Lower lobe of right lung (tissue), 2 donors: ENCODE results near the gene COL23A1. TPM values are rescaled to one million over a fixed set of nuclear protein-coding genes. Genes with fewer than 3 reads are reported as not detected.
A peak's percentile ranks its signal among the peaks of the same experiment; 100 is the strongest.
"Not testable (repeated sequence)": the region's sequence is repeated elsewhere in the genome, so short reads cannot be mapped to it uniquely, and the experiment has no call there.

ENCODE experiments used
- ATAC-seq, 2 donors: fragments of 200-7000 bp; cut with Tn5 transposase; one replicate each; pipeline ENCODE4 v1.9.1; 2020 to 2022; ENCODE audit warnings: mild to moderate bottlenecking in 2 of 2, moderate library complexity in 2 of 2
- DNase-seq: peaks from one replicate; pipeline ENCODE4 v3.0.0-alpha.2; 2020
- H3K27ac ChIP-seq: fragments of 200-600 bp; one replicate; pipeline ENCODE4 v1.8.0; 2022
- H3K27me3 ChIP-seq: fragments of 200-600 bp; one replicate; pipeline ENCODE4 v1.8.0; 2022; ENCODE audit warnings: low read depth
- H3K36me3 ChIP-seq: fragments of 200-600 bp; one replicate; pipeline ENCODE4 v1.8.0; 2022; ENCODE audit warnings: mild to moderate bottlenecking
- H3K4me1 ChIP-seq: fragments of 200-600 bp; one replicate; pipeline ENCODE4 v1.8.0; 2022
- H3K4me3 ChIP-seq: fragments of 200-600 bp; one replicate; pipeline ENCODE4 v1.8.0; 2022; ENCODE audit warnings: mild to moderate bottlenecking
- H3K9me3 ChIP-seq: fragments of 200-600 bp; one replicate; pipeline ENCODE4 v1.8.0; 2022
- CTCF ChIP-seq: fragments of 200-600 bp; IDR thresholded peaks from one replicate; pipeline ENCODE4 v1.8.0; 2022; ENCODE audit warnings: antibody characterized with exemption, mild to moderate bottlenecking
- intact Hi-C: fragments of 100-400 bp; cut with DNase I; formaldehyde crosslinking; loops from one replicate; pipeline ENCODE4 v1.11.0; 2022
- total RNA-seq: library from RNA; stranded (reverse); fragmentation: NEBNext Ultra II Directional; extraction: Animal tissue kit (Norgen Biotek cat#: 25700); gene quantifications from one replicate; pipeline ENCODE4 v1.2.1, GENCODE V29; 2021
- donor health status: DM: no; HTN: yes; CAD: no; lungs with severe emphysema.

Gene COL23A1
- total RNA-seq, 1 donor from 2014 or later: 1.2 TPM

GRCh38 chr5:178586396-178586795, 3.8 kb downstream of the COL23A1 start:
- no peak for TF ChIP-seq CTCF
- intact Hi-C loops: no loop called here
- peaks cover 24% of the 10 kb centered on the region for H3K27me3 ChIP-seq

GRCh38 chr5:178585421-178585820, 4.8 kb downstream of the COL23A1 start:
- H3K27ac ChIP-seq, H3K9me3 ChIP-seq, H3K4me3 ChIP-seq, H3K4me1 ChIP-seq, H3K36me3 ChIP-seq, intact Hi-C loops: not testable (repeated sequence)
- peaks cover 19% of the 10 kb centered on the region for H3K27me3 ChIP-seq
- peak; percentile 59 to 94 for ATAC-seq
- DNase-seq: peak; percentile 67

More at GRCh38 chr5:178586396-178586795, 3.8 kb downstream of the COL23A1 start:
- H3K4me1 ChIP-seq: peaks cover 14% of the 10 kb centered on the region
- H3K27ac ChIP-seq: no peak overlapping the region
- no peak for ATAC-seq
- no peaks in the 10 kb centered on the region for H3K36me3 ChIP-seq
- no peak for DNase-seq
- H3K4me3 ChIP-seq: no peak overlapping the region
- no peaks in the 10 kb centered on the region for H3K9me3 ChIP-seq

GRCh38 chr5:178583279-178583678, 6.9 kb downstream of the COL23A1 start:
- Histone ChIP-seq H3K27ac (no peak overlapping the region), H3K27me3 (peaks cover 12% of the 10 kb centered on the region), H3K9me3 (no peaks in the 10 kb centered on the region), H3K4me3 (no peak overlapping the region), H3K36me3 (no peaks in the 10 kb centered on the region), H3K4me1 (no peaks in the 10 kb centered on the region)
- DNase-seq: no peak
- intact Hi-C loops: no loop called here
- no peak for TF ChIP-seq CTCF
- no peak for ATAC-seq

- Histone ChIP-seq H3K27me3 (peaks cover 22% of the 10 kb centered on the region), H3K9me3 (no peaks in the 10 kb centered on the region), H3K27ac (no peak overlapping the region), H3K4me3 (no peak overlapping the region), H3K36me3 (no peaks in the 10 kb centered on the region), H3K4me1 (no peaks in the 10 kb centered on the region)
- ATAC-seq: no peak
- intact Hi-C loops: no loop called here
- DNase-seq: no peak
- no peak for TF ChIP-seq CTCF
These were observed 7.9 kb downstream of the COL23A1 start for GRCh38 chr5:178582291-178582690.

- H3K27ac ChIP-seq: no peak overlapping the region
- TF ChIP-seq CTCF: no peak
- intact Hi-C loops: no loop called here
- no peak for DNase-seq
- H3K9me3 ChIP-seq: no peaks in the 10 kb centered on the region
- ATAC-seq: no peak
- H3K4me1 ChIP-seq: no peaks in the 10 kb centered on the region
- peaks cover 29% of the 10 kb centered on the region for H3K27me3 ChIP-seq
- H3K36me3 ChIP-seq: no peaks in the 10 kb centered on the region
- no peak overlapping the region for H3K4me3 ChIP-seq
These were observed 8.6 kb downstream of the COL23A1 start for GRCh38 chr5:178581621-178582020.

GRCh38 chr5:178580271-178580955, 9.8 kb downstream of the COL23A1 start:
- no peak overlapping the region for H3K27ac ChIP-seq
- H3K27me3 ChIP-seq: peaks cover 35% of the 10 kb centered on the region
- no peak for DNase-seq
- H3K4me3 ChIP-seq: no peak overlapping the region
- intact Hi-C loops: no loop called here
- no peaks in the 10 kb centered on the region for H3K4me1 ChIP-seq
- no peak for ATAC-seq
- H3K36me3 ChIP-seq: no peaks in the 10 kb centered on the region
- no peaks in the 10 kb centered on the region for H3K9me3 ChIP-seq
- no peak for TF ChIP-seq CTCF
